Thymus (tissue), 11 donors: Measurements from ENCODE around the gene WNK4. TPM values are rescaled to one million over a fixed set of nuclear protein-coding genes. Genes with fewer than 3 reads are reported as not detected.

Source experiments
- DNase-seq, 9 donors: peaks; one replicate each; pipeline ENCODE4 v3.0.0-alpha.2; 2013; ENCODE audit warnings: low spot score in 9 of 9, low read depth in 6 of 9, missing footprints in 1 of 9
- H3K27ac ChIP-seq, 2 donors: one replicate each; pipeline ENCODE4 v1.5.1; 2013; ENCODE audit warnings: control low read depth in 1 of 2, low read depth in 1 of 2, low read length in 1 of 2, mild to moderate bottlenecking in 1 of 2, moderate library complexity in 1 of 2
- H3K27me3 ChIP-seq, 2 donors: one replicate each; pipeline ENCODE4 v1.5.1; 2013; ENCODE audit warnings: low read length in 1 of 2; ENCODE audit not compliant: control insufficient read depth in 2 of 2, insufficient read depth in 1 of 2
- H3K36me3 ChIP-seq, 2 donors: one replicate each; pipeline ENCODE4 v1.5.1; 2013; ENCODE audit warnings: low read length in 1 of 2, mild to moderate bottlenecking in 1 of 2, moderate library complexity in 1 of 2; ENCODE audit not compliant: control insufficient read depth in 2 of 2, insufficient read depth in 2 of 2
- H3K4me1 ChIP-seq, 2 donors: one replicate each; pipeline ENCODE4 v1.5.1; 2013; ENCODE audit warnings: low read length in 2 of 2; ENCODE audit not compliant: control insufficient read depth in 2 of 2, insufficient read depth in 2 of 2
- H3K4me3 ChIP-seq, 2 donors: one replicate each; pipeline ENCODE4 v1.5.1; 2013; ENCODE audit warnings: low read length in 2 of 2, control low read depth in 1 of 2, mild to moderate bottlenecking in 1 of 2
- H3K9me3 ChIP-seq, 2 donors: one replicate each; pipeline ENCODE4 v1.5.1; 2013; ENCODE audit warnings: low read length in 1 of 2, mild to moderate bottlenecking in 1 of 2; ENCODE audit not compliant: control insufficient read depth in 2 of 2, insufficient read depth in 1 of 2
- whole genome bisulfite sequencing: extraction: QIAGEN DNeasy Blood & Tissue Kit; methylation state at CpG from one replicate; pipeline ENCODE4 v1.1.7; 2013; 5-methylcytosine and 5-hydroxymethylcytosine counted together
- polyA plus RNA-seq: library from polyadenylated mRNA; stranded (reverse); fragments of 200-250 nt; gene quantifications from one replicate; pipeline ENCODE4 v1.2.3, GENCODE V29; 2013
- total RNA-seq: library from RNA; stranded (reverse); fragments of 120-200 nt; gene quantifications from one replicate; pipeline ENCODE4 v1.2.4, GENCODE V29; 2013
- donor health status: healthy.

WNK4 gene
- total and polyA plus RNA-seq, 2 donors = 0.05 to 0.11 TPM

DNA sequence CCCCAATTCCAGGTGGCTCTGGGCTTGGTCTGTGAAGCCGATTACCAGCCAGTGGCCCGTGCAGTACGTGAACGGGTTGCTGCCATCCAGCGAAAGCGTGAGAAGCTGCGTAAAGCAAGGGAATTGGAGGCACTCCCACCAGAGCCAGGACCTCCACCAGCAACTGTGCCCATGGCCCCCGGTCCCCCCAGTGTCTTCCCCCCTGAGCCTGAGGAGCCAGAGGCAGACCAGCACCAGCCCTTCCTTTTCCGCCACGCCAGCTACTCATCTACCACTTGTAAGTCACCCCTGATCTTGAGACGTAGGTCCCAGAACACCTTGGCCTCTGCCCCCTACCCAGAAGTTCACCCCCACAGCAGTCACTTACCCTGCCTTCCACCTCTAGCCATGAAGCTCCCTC lies 6.9 kb downstream of the WNK4 start:
- Histone ChIP-seq H3K27me3 (peaks cover 45 to 79% of the 10 kb centered on the region in 2 donors), H3K4me3 (no peak overlapping the region), H3K9me3 (peaks cover 0 to 17% of the 10 kb centered on the region in 2 donors), H3K4me1 (no peaks in the 10 kb centered on the region), H3K27ac (no peak overlapping the region), H3K36me3 (no peaks in the 10 kb centered on the region)
- WGBS = 96% methylated on average over 11 of the region's 11 CpGs
- no peak for DNase-seq

DNA sequence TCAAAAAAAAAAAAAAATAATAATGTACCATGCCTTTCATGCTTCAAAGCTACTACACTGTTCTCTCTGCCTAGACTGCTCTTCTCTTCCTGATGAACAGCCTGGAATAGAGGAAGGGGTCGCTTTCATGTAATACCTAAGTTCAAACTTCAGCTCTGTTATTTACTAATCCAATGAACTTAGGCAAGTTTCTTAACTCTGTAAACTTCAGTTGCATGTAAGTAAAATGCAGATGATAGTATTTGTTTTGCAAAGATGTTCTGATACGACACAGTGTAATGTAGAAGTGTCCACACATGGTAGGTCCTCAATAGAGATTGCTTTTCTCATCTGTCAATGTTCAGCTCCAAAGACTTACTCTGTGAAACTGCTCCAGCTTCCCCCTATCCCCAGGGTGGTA lies 11.5 kb downstream of the WNK4 start:
- no peaks in the 10 kb centered on the region for H3K9me3 ChIP-seq
- H3K36me3 ChIP-seq = peaks cover 4 to 5% of the 10 kb centered on the region in 2 donors
- WGBS = 81% methylated on average over 2 of the region's 2 CpGs
- no peak overlapping the region for H3K4me3 ChIP-seq
- H3K27me3 ChIP-seq = peaks cover 2 to 32% of the 10 kb centered on the region in 2 donors
- peaks cover 0 to 3% of the 10 kb centered on the region in 2 donors for H3K4me1 ChIP-seq
- DNase-seq = no peak
- H3K27ac ChIP-seq = no peak overlapping the region

DNA sequence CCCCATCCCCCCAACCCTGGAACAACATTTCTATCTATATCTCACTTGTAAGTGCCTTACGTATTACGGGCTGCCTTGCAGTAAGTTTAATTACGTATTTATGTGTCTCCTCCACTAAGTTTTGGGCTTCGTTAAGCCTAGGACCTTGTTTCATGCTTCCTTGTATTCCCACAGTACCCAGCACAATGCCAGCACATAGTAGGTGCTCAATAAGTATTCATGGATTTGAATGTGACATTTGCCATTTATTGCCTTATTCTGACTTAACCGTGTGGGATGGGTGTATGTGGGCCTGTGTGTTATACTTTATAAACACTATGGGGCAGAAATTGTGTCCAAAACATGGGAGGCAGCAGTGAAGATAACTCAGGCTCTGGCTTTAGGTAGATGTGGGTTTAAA lies 12.1 kb downstream of the WNK4 start:
- no peak overlapping the region for H3K4me3 ChIP-seq
- no peak overlapping the region for H3K27ac ChIP-seq
- DNase-seq = no peak
- peaks cover 2 to 26% of the 10 kb centered on the region in 2 donors for H3K27me3 ChIP-seq
- H3K4me1 ChIP-seq = peaks cover under 1 to 8% of the 10 kb centered on the region in 2 donors
- WGBS = 87% methylated on average over 5 of the region's 5 CpGs
- H3K9me3 ChIP-seq = no peaks in the 10 kb centered on the region
- H3K36me3 ChIP-seq = peaks cover 4 to 8% of the 10 kb centered on the region in 2 donors

DNA sequence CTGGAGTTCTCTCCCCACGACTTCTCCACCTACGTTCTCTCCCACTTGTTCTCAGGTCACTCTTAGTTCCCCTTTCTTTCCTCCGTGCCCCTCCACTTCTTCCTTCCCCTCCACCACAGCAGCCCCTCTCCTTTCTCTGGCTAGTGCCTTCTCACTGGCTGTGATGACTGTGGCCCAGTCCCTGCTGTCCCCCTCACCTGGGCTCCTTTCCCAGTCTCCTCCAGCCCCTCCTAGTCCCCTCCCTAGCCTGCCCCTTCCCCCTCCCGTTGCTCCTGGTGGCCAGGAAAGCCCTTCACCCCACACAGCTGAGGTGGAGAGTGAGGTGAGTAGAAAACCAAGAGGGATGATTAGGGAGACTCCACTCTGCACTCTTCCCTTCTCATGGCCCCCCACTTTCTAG lies 14.7 kb downstream of the WNK4 start:
- 33% methylated on average over 4 of the region's 4 CpGs for WGBS
- Histone ChIP-seq H3K4me1 (peaks cover 10 to 22% of the 10 kb centered on the region in 2 donors), H3K27ac (no peak overlapping the region), H3K4me3 (no peak overlapping the region), H3K9me3 (no peaks in the 10 kb centered on the region), H3K27me3 (peaks cover 2 to 4% of the 10 kb centered on the region in 2 donors), H3K36me3 (peaks cover 4 to 8% of the 10 kb centered on the region in 2 donors)
- no peak for DNase-seq

DNA sequence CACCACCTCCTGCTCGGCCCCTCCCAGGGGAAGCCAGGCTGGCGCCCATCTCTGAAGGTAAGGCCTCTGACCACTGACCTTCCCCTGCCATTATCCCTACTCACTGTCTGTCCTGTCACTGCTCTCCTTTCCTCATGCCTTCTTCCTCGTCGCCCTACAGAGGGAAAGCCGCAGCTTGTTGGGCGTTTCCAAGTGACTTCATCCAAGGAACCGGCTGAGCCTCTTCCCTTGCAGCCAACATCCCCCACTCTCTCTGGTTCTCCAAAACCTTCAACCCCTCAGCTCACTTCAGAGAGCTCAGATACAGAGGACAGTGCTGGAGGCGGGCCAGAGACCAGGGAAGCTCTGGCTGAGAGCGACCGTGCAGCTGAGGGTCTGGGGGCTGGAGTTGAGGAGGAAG lies 15.1 kb downstream of the WNK4 start:
- 97% methylated on average over 10 of the region's 10 CpGs for WGBS
- Histone ChIP-seq H3K27ac (no peak overlapping the region), H3K4me3 (no peak overlapping the region), H3K9me3 (no peaks in the 10 kb centered on the region), H3K4me1 (peaks cover 10 to 22% of the 10 kb centered on the region in 2 donors), H3K36me3 (peaks cover 4 to 8% of the 10 kb centered on the region in 2 donors), H3K27me3 (peaks cover 0 to 4% of the 10 kb centered on the region in 2 donors)
- no peak for DNase-seq

DNA sequence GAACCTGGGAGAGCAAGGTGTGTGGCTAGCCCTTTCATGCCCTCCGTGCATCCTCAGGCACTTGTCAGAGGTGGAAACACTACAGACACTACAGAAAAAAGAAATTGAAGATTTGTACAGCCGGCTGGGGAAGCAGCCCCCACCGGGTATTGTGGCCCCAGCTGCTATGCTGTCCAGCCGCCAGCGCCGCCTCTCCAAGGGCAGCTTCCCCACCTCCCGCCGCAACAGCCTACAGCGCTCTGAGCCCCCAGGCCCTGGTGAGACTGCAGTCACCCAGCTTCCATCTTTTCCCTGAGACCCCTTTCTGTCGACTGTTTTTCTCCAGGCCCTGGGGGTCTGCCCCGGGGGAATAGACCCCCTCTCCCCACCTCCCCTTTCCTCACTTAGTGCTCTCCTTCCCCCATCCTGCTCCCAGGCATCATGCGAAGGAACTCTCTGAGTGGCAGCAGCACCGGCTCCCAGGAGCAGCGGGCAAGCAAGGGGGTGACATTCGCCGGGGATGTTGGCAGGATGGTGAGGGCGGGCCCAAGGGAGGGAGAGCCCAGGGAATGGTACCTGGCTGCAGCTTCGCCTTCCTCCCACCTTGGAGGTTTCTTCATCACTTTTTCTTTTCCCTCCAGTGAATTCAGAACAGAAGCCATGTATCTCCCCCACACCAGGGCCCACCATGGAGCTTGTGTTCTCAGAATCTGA lies 15.8 kb downstream of the WNK4 start:
- Histone ChIP-seq H3K36me3 (peaks cover 4 to 8% of the 10 kb centered on the region in 2 donors), H3K9me3 (no peaks in the 10 kb centered on the region), H3K27me3 (no peaks in the 10 kb centered on the region), H3K27ac (no peak overlapping the region), H3K4me1 (peaks cover 10 to 22% of the 10 kb centered on the region in 2 donors), H3K4me3 (no peak overlapping the region)
- DNase-seq = no peak
- WGBS = 98% methylated on average over 18 of the region's 18 CpGs

DNA sequence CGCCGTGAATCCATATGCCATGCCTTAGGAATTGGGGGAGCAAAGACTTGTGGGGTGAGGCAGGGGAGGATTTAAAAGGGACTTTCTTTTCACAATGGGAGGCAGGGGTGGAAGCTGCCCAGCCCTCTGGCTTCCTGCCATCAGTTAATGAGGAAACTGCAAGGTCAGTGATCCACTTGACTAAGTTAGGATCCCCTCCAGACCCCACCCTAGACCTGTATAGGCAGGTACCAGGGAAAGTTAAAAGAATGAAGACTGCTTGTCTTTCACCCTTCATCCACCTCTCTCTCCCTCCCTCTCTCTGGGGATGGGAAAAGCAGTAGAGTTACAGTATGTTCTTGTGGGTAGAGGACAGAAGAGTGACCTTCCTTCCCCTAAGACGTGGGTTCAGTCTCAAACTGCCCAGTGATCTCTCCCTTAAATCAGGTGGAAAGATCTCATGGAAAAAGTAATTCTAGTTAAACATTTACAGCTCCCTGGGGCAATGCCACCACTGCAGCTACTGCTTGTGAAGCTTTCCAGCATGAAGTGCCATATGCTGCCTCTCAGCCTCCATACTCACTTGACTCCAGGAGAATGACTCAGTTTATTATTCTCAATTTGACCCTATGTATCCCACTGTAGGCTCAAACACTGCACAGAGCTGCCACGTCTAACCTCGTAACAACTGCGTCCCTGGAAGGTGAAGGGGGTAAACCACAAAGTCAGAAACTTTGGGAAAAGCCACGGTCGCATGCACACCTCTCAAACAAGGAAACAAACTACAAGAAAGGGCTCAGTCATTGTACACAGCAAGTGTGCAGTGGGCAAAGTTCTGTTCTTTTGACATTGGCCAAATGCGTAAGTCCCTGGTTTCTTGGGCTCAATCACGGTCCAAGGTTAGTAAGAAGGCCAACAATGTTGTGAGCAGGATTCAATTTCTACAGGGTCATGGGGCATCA lies 16.9 kb downstream of the WNK4 start:
- no peak for DNase-seq
- Histone ChIP-seq H3K4me3 (peak overlapping the region; percentile 88 to 95), H3K27ac (no peak overlapping the region), H3K36me3 (peaks cover 4 to 8% of the 10 kb centered on the region in 2 donors), H3K9me3 (no peaks in the 10 kb centered on the region), H3K27me3 (no peaks in the 10 kb centered on the region), H3K4me1 (peaks cover 10 to 22% of the 10 kb centered on the region in 2 donors)
- 95% methylated on average over 10 of the region's 10 CpGs for WGBS

DNA sequence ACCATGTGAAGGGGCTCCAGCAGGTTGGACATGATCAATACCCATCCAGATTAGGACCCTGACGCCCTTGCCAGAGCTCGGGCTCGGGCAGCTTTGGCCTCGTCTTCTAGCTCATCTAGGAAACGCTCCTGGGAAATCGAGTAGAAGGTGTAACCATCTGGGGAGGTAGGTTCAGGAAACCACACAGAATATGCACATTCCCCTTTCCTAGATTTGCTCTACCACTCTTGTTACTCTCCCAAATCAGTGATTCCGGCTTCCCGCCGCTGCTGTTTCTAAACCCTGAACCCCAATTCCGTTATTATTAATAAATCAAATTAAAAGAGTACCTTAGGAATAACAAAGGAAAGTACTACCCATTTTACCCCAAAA lies 17.6 kb downstream of the WNK4 start:
- no peak for DNase-seq
- 29% methylated on average over 10 of the region's 10 CpGs for WGBS
- H3K27ac ChIP-seq = no peak overlapping the region
- H3K36me3 ChIP-seq = peaks cover 4 to 8% of the 10 kb centered on the region in 2 donors
- no peaks in the 10 kb centered on the region for H3K9me3 ChIP-seq
- H3K4me3 ChIP-seq = peak overlapping the region; percentile 88 to 95
- peaks cover 0 to 2% of the 10 kb centered on the region in 2 donors for H3K27me3 ChIP-seq
- peaks cover 10 to 22% of the 10 kb centered on the region in 2 donors for H3K4me1 ChIP-seq
